MM.1S (cell line): ENCODE measurements around the gene KRTAP19-6.

Experiments
- DNase-seq: peaks from one replicate; pipeline ENCODE4 v3.0.0-alpha.2; 2015
- H2AFZ ChIP-seq: fragments of 300-600 bp; sonication (generic); 2 replicates; pipeline ENCODE4 v1.6.0; 2016; ENCODE audit warnings: antibody characterized with exemption, low read length
- H3F3A ChIP-seq: fragments of 300-600 bp; sonication (generic); 2 replicates; pipeline ENCODE4 v1.6.1; 2016; ENCODE audit warnings: mild to moderate bottlenecking, antibody characterized with exemption, low read length, moderate library complexity, mixed read lengths; ENCODE audit not compliant: insufficient read depth
- H3K27ac ChIP-seq: fragments of 300-600 bp; sonication (generic); 2 replicates; pipeline ENCODE4 v1.5.1; 2016; ENCODE audit warnings: mild to moderate bottlenecking, low read length
- H3K27me3 ChIP-seq: fragments of 300-600 bp; sonication (generic); replicated peaks from 2 replicates; pipeline ENCODE4 v1.6.0; 2016; ENCODE audit warnings: low read length; ENCODE audit not compliant: insufficient read depth
- H3K36me3 ChIP-seq: fragments of 300-600 bp; sonication (generic); replicated peaks from 2 replicates; pipeline ENCODE4 v1.6.1; 2016; ENCODE audit warnings: mild to moderate bottlenecking, low read length, mixed read lengths; ENCODE audit not compliant: insufficient read depth
- H3K4me1 ChIP-seq: fragments of 300-600 bp; sonication (generic); 2 replicates; pipeline ENCODE4 v1.6.1; 2016; ENCODE audit warnings: low read length, mixed read lengths
- H3K4me2 ChIP-seq: fragments of 300-600 bp; sonication (generic); 2 replicates; pipeline ENCODE4 v1.6.0; 2016; ENCODE audit warnings: low read depth, low read length
- H3K4me3 ChIP-seq: fragments of 300-600 bp; sonication (generic); 2 replicates; pipeline ENCODE4 v1.5.1; 2016; ENCODE audit warnings: low read length, mixed read lengths
- H3K79me2 ChIP-seq: fragments of 300-600 bp; sonication (generic); 2 replicates; pipeline ENCODE4 v1.6.1; 2016; ENCODE audit warnings: mixed run types, low read length, mixed read lengths
- H3K9ac ChIP-seq: fragments of 300-600 bp; sonication (generic); 2 replicates; pipeline ENCODE4 v1.6.1; 2016; ENCODE audit warnings: low read length, mixed read lengths
- H3K9me2 ChIP-seq: fragments of 300-600 bp; sonication (generic); replicated peaks from 2 replicates; pipeline ENCODE4 v1.6.1; 2016; ENCODE audit warnings: mild to moderate bottlenecking, low read length, mixed read lengths; ENCODE audit not compliant: insufficient read depth
- H3K9me3 ChIP-seq: fragments of 300-600 bp; sonication (generic); replicated peaks from 2 replicates; pipeline ENCODE4 v1.6.1; 2016; ENCODE audit warnings: mild to moderate bottlenecking, low read length, mixed read lengths; ENCODE audit not compliant: insufficient read depth
- H4K20me1 ChIP-seq: fragments of 300-600 bp; sonication (generic); 2 replicates; pipeline ENCODE4 v1.6.1; 2016; ENCODE audit warnings: mild to moderate bottlenecking, low read length, moderate library complexity, mixed read lengths; ENCODE audit not compliant: insufficient read depth
- CTCF ChIP-seq: fragments of 300-600 bp; sonication (generic); IDR thresholded peaks from 2 replicates; pipeline ENCODE4 v1.5.1; 2016; ENCODE audit warnings: antibody characterized with exemption, low read length, mixed read lengths
- EZH2 ChIP-seq: fragments of 300-600 bp; sonication (generic); optimal IDR thresholded peaks from 2 replicates; pipeline ENCODE3; 2017; ENCODE audit warnings: low read depth, mild to moderate bottlenecking, antibody characterized with exemption, low read length, mixed read lengths
- EZH2phosphoT487 ChIP-seq: fragments of 300-600 bp; sonication (generic); IDR thresholded peaks from 2 replicates; pipeline ENCODE4 v1.6.1; 2018; ENCODE audit warnings: antibody characterized with exemption, low read length

KRTAP19-6 gene

GRCh38 chr21:30541764-30542163 lies at the start of gene KRTAP19-6:
TSS of gene KRTAP19-6 (minus strand) at chr21:30541864. CDS start at chr21:30541833, 31 bp downstream.
- no peaks in the 10 kb centered on the region for H3K4me1 ChIP-seq
- no peaks in the 10 kb centered on the region for H3K9me3 ChIP-seq
- H3K36me3 ChIP-seq: no peaks in the 10 kb centered on the region
- H3K79me2 ChIP-seq: no peaks in the 10 kb centered on the region
- no peaks in the 10 kb centered on the region for H3F3A ChIP-seq
- H3K9me2 ChIP-seq: no peaks in the 10 kb centered on the region
- no peak for DNase-seq
- no peak within 1 kb of the TSS for H3K27ac ChIP-seq
- H3K9ac ChIP-seq: no peak within 1 kb of the TSS
- no peaks in the 10 kb centered on the region for H4K20me1 ChIP-seq
- TF ChIP-seq EZH2phosphoT487 (no peak), EZH2 (no peak), CTCF (no peak)
- H3K4me3 ChIP-seq: no peak within 1 kb of the TSS
- H2AFZ ChIP-seq: no peak within 1 kb of the TSS
- no peaks in the 10 kb centered on the region for H3K27me3 ChIP-seq
- H3K4me2 ChIP-seq: no peak within 1 kb of the TSS

- Histone ChIP-seq H3K9me3 (no peaks in the 10 kb centered on the region), H3K4me2 (no peak within 1 kb of the TSS), H3K9ac (no peak within 1 kb of the TSS), H4K20me1 (no peaks in the 10 kb centered on the region), H3K27me3 (no peaks in the 10 kb centered on the region), H3K36me3 (no peaks in the 10 kb centered on the region), H3K4me1 (no peaks in the 10 kb centered on the region), H3K9me2 (no peaks in the 10 kb centered on the region), H2AFZ (no peak within 1 kb of the TSS), H3K4me3 (no peak within 1 kb of the TSS), H3K79me2 (no peaks in the 10 kb centered on the region), H3K27ac (no peak within 1 kb of the TSS), H3F3A (no peaks in the 10 kb centered on the region)
- no peak for DNase-seq
- TF ChIP-seq EZH2: no peak
- TF ChIP-seq EZH2phosphoT487: no peak
Measured at GRCh38 chr21:30590297-30590696, 48.6 kb upstream of the KRTAP19-6 start, which contains the start of gene KRTAP22-2. TSS of gene KRTAP22-2 (minus strand) at chr21:30590397.

GRCh38 chr21:30582870-30583269 lies 41.2 kb upstream of the KRTAP19-6 start:
- Histone ChIP-seq H3F3A (no peaks in the 10 kb centered on the region), H3K27me3 (no peaks in the 10 kb centered on the region), H3K9me2 (no peaks in the 10 kb centered on the region), H3K4me1 (no peaks in the 10 kb centered on the region), H3K9me3 (no peaks in the 10 kb centered on the region), H3K79me2 (no peaks in the 10 kb centered on the region), H3K27ac (no peak overlapping the region), H3K4me2 (no peak overlapping the region), H3K9ac (no peak overlapping the region), H3K36me3 (no peaks in the 10 kb centered on the region), H4K20me1 (no peaks in the 10 kb centered on the region), H2AFZ (no peak overlapping the region), H3K4me3 (no peak overlapping the region)
- no peak for DNase-seq
- TF ChIP-seq CTCF: no peak
- no peak for TF ChIP-seq EZH2phosphoT487
- no peak for TF ChIP-seq EZH2

- Histone ChIP-seq H4K20me1 (no peaks in the 10 kb centered on the region), H3K4me2 (no peak overlapping the region), H3K9me2 (no peaks in the 10 kb centered on the region), H3F3A (no peaks in the 10 kb centered on the region), H2AFZ (no peak overlapping the region), H3K4me3 (no peak overlapping the region), H3K9me3 (no peaks in the 10 kb centered on the region), H3K27ac (no peak overlapping the region), H3K36me3 (no peaks in the 10 kb centered on the region), H3K27me3 (no peaks in the 10 kb centered on the region), H3K79me2 (no peaks in the 10 kb centered on the region), H3K9ac (no peak overlapping the region), H3K4me1 (no peaks in the 10 kb centered on the region)
- TF ChIP-seq EZH2: no peak
- no peak for TF ChIP-seq EZH2phosphoT487
- TF ChIP-seq CTCF: no peak
- DNase-seq: no peak
Measured at GRCh38 chr21:30580132-30580531, 38.5 kb upstream of the KRTAP19-6 start.
